H1 (cell line): ENCODE measurements around the gene CEP57. TPM values are rescaled to one million over a fixed set of nuclear protein-coding genes. Genes with fewer than 3 reads are reported as not detected.

Experiments used
- CHD7 ChIP-seq: fragments of 300-600 bp; sonication (generic); IDR thresholded peaks from 2 replicates; pipeline ENCODE4 v1.7.1; 2012; ENCODE audit warnings: low read length, moderate library complexity, mild to moderate bottlenecking, inconsistent platforms; ENCODE audit not compliant: insufficient replicate concordance
- SRF ChIP-seq: IDR thresholded peaks from 2 replicates; pipeline ENCODE4 v1.6.1; 2011; ENCODE audit warnings: mild to moderate bottlenecking, low read depth, low read length, moderate library complexity
- TEAD4 ChIP-seq: IDR thresholded peaks from 2 replicates; pipeline ENCODE4 v1.6.1; 2012; ENCODE audit warnings: low read depth, low read length, inconsistent platforms, mixed read lengths
- polyA plus RNA-seq, 7 experiments: library from polyadenylated mRNA; depleted of rRNA in 3 of 7; stranded (reverse) in 5 of 7; unstranded in 2 of 7; fragments of >200 nt in 5 of 7; fragments of 200-250 nt in 2 of 7; gene quantifications; 1 replicate in 5 of 7; 2 replicates in 1 of 7; 4 replicates in 1 of 7; pipeline versions ENCODE4 v1.2.1 to v1.2.3, GENCODE V29; 2011 to 2013; ENCODE audit warnings: missing spikeins in 2 of 7, mixed read lengths in 2 of 7
- total RNA-seq: library from RNA; stranded (reverse); fragmentation: NEBNext Ultra II Directional; extraction: Animal tissue kit (Norgen Biotek cat#: 25700); gene quantifications from 2 replicates; pipeline ENCODE4 v1.2.1, GENCODE V29; 2021

Gene CEP57
- total and polyA plus RNA-seq, 2 of the 8 experiments (the other 6 are each of a cell fraction or from before 2014, with no cell fraction given): 26.3 to 72.7 TPM

- TF ChIP-seq CHD7 (no peak), SRF (no peak), TEAD4 (no peak)
These were observed 13.7 kb downstream of the CEP57 start (continued) for GRCh38 chr11:95803973-95804372.
